Brain microvascular endothelial cell (primary cell): ENCODE results near the gene SMIM7.
A peak's percentile ranks its signal among the peaks of the same experiment; 100 is the strongest.

Experiments
- DNase-seq: peaks from one replicate; pipeline ENCODE4 v3.0.0-alpha.2; 2020
- H3K27ac ChIP-seq: fragments of 250-450 bp; sonication (Bioruptor Pico); 2 replicates; pipeline ENCODE4 v1.5.1; 2020; ENCODE audit warnings: mild to moderate bottlenecking, moderate library complexity
- H3K27me3 ChIP-seq: fragments of 250-450 bp; sonication (Bioruptor Pico); replicated peaks from 2 replicates; pipeline ENCODE4 v1.5.1; 2020; ENCODE audit warnings: mild to moderate bottlenecking
- H3K36me3 ChIP-seq: fragments of 250-450 bp; sonication (Bioruptor Pico); replicated peaks from 2 replicates; pipeline ENCODE4 v1.5.1; 2020; ENCODE audit warnings: mild to moderate bottlenecking
- H3K4me3 ChIP-seq: 2 replicates; pipeline ENCODE4 v1.5.1; 2011; ENCODE audit warnings: low read depth, mild to moderate bottlenecking, control low read depth, low read length, moderate library complexity
- CTCF ChIP-seq: IDR thresholded peaks from 2 replicates; pipeline ENCODE4 v1.5.1; 2011; ENCODE audit warnings: low read depth, mild to moderate bottlenecking, moderate library complexity, low read length, control low read depth, inconsistent platforms; ENCODE audit errors: missing control alignments
- in situ Hi-C: cut with HindIII; loops from 2 replicates; pipeline ENCODE4 v1.10.0; 2017; ENCODE audit warnings: low sequenced_read_pairs, low pct_ligation_motif_present

The SMIM7 gene

GRCh38 chr19:16611121-16611520, 48.8 kb downstream of the SMIM7 start:
- no peak for TF ChIP-seq CTCF
- in situ Hi-C loops = no loop called here
- H3K27ac ChIP-seq = no peak overlapping the region
- H3K36me3 ChIP-seq = no peaks in the 10 kb centered on the region
- no peaks in the 10 kb centered on the region for H3K27me3 ChIP-seq
- no peak overlapping the region for H3K4me3 ChIP-seq
- no peak for DNase-seq

GRCh38 chr19:16609511-16610200, 50.3 kb downstream of the SMIM7 start:
- no peak overlapping the region for H3K4me3 ChIP-seq
- TF ChIP-seq CTCF = no peak
- H3K36me3 ChIP-seq = no peaks in the 10 kb centered on the region
- H3K27me3 ChIP-seq = no peaks in the 10 kb centered on the region
- in situ Hi-C loops = no loop called here
- no peak overlapping the region for H3K27ac ChIP-seq
- DNase-seq = no peak

GRCh38 chr19:16608290-16608739, 51.6 kb downstream of the SMIM7 start:
- no peak overlapping the region for H3K4me3 ChIP-seq
- DNase-seq = peak; percentile 75
- in situ Hi-C loops = no loop called here
- H3K27me3 ChIP-seq = no peaks in the 10 kb centered on the region
- peak overlapping the region; percentile 16 for H3K27ac ChIP-seq
- no peaks in the 10 kb centered on the region for H3K36me3 ChIP-seq
- no peak for TF ChIP-seq CTCF

GRCh38 chr19:16607819-16608218, 52.1 kb downstream of the SMIM7 start:
- in situ Hi-C loops = no loop called here
- Histone ChIP-seq H3K36me3 (no peaks in the 10 kb centered on the region), H3K4me3 (no peak overlapping the region), H3K27ac (no peak overlapping the region), H3K27me3 (no peaks in the 10 kb centered on the region)
- TF ChIP-seq CTCF = no peak
- no peak for DNase-seq

GRCh38 chr19:16605553-16605994, 54.4 kb downstream of the SMIM7 start:
- H3K27me3 ChIP-seq = no peaks in the 10 kb centered on the region
- no peak overlapping the region for H3K4me3 ChIP-seq
- TF ChIP-seq CTCF = no peak
- H3K27ac ChIP-seq = no peak overlapping the region
- DNase-seq = no peak
- in situ Hi-C loops = no loop called here
- no peaks in the 10 kb centered on the region for H3K36me3 ChIP-seq

- in situ Hi-C loops = no loop called here
Measured at GRCh38 chr19:16605115-16605514, 54.8 kb downstream of the SMIM7 start.

More at GRCh38 chr19:16605115-16605514, 54.8 kb downstream of the SMIM7 start:
- no peak overlapping the region for H3K4me3 ChIP-seq
- no peak for TF ChIP-seq CTCF
- H3K27me3 ChIP-seq = no peaks in the 10 kb centered on the region
- no peaks in the 10 kb centered on the region for H3K36me3 ChIP-seq
- no peak overlapping the region for H3K27ac ChIP-seq
- DNase-seq = no peak
